ENCODE results near the gene UNCX. TPM values are rescaled to one million over a fixed set of nuclear protein-coding genes. Genes with fewer than 3 reads are reported as not detected.
"Not testable (repeated sequence)": the region's sequence is repeated elsewhere in the genome, so short reads cannot be mapped to it uniquely, and the experiment has no call there.

Gene UNCX
- total and polyA plus RNA-seq, 3 donors from 2014 or later, result 0.24 TPM; not detected in 2

DNA sequence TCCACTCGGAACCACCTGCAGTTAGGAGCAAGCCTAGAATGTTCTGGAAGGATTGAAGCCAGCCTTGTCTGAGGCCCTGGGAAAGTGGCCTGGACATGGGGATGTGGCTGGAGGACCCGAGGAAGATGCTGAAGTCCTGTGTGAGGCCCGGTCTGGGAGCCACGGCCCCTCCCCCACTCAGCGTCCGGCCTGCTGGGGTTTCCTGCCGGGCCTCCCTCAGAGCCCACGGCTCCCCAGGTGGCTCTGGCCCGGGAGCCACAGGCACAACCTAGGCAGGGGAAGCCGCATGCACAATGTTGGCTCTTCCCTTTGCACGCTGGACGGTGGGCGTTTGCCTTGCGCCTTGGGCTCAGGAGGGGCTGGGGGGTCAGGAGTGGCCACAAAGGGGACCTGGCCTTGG lies 39.0 kb downstream of the UNCX start:
- intact Hi-C loops (cut with DNase I; ENCODE audit: low total_unique reads), result no loop called here
- no peak for DNase-seq
- WGBS, 2 donors, result 80 to 84% methylated on average over 7 to 14 of the region's 14 CpGs
- Histone ChIP-seq H3K27ac (no peak overlapping the region), H3K4me3 (no peak overlapping the region), H3K27me3 (no peaks in the 10 kb centered on the region), H3K4me1 (no peaks in the 10 kb centered on the region), H3K9me3 (no peaks in the 10 kb centered on the region), H3K36me3 (ENCODE audit: low read depth, missing control alignments) (no peaks in the 10 kb centered on the region)
- TF ChIP-seq POLR2A (IDR thresholded peaks at IDR 0.05), result no peak
- TF ChIP-seq, protein P1, sequence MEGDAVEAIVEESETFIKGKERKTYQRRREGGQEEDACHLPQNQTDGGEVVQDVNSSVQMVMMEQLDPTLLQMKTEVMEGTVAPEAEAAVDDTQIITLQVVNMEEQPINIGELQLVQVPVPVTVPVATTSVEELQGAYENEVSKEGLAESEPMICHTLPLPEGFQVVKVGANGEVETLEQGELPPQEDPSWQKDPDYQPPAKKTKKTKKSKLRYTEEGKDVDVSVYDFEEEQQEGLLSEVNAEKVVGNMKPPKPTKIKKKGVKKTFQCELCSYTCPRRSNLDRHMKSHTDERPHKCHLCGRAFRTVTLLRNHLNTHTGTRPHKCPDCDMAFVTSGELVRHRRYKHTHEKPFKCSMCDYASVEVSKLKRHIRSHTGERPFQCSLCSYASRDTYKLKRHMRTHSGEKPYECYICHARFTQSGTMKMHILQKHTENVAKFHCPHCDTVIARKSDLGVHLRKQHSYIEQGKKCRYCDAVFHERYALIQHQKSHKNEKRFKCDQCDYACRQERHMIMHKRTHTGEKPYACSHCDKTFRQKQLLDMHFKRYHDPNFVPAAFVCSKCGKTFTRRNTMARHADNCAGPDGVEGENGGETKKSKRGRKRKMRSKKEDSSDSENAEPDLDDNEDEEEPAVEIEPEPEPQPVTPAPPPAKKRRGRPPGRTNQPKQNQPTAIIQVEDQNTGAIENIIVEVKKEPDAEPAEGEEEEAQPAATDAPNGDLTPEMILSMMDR (IDR thresholded peaks at IDR 0.05), result no peak

DNA sequence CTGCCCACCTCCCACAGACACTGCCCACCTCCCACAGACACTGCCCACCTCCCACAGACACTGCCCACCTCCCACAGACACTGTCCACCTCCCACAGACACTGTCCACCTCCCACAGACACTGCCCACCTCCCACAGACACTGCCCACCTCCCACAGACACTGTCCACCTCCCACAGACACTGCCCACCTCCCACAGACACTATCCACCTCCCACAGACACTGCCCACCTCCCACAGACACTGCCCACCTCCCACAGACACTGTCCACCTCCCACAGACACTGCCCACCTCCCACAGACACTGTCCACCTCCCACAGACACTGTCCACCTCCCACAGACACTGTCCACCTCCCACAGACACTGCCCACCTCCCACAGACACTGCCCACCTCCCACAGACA lies 39.5 kb downstream of the UNCX start:
- H3K9me3 ChIP-seq; H3K27me3 ChIP-seq; H3K4me1 ChIP-seq; DNase-seq; intact Hi-C loops (cut with DNase I; ENCODE audit: low total_unique reads); H3K4me3 ChIP-seq; H3K27ac ChIP-seq; H3K36me3 ChIP-seq (ENCODE audit: low read depth, missing control alignments): not testable (repeated sequence)

DNA sequence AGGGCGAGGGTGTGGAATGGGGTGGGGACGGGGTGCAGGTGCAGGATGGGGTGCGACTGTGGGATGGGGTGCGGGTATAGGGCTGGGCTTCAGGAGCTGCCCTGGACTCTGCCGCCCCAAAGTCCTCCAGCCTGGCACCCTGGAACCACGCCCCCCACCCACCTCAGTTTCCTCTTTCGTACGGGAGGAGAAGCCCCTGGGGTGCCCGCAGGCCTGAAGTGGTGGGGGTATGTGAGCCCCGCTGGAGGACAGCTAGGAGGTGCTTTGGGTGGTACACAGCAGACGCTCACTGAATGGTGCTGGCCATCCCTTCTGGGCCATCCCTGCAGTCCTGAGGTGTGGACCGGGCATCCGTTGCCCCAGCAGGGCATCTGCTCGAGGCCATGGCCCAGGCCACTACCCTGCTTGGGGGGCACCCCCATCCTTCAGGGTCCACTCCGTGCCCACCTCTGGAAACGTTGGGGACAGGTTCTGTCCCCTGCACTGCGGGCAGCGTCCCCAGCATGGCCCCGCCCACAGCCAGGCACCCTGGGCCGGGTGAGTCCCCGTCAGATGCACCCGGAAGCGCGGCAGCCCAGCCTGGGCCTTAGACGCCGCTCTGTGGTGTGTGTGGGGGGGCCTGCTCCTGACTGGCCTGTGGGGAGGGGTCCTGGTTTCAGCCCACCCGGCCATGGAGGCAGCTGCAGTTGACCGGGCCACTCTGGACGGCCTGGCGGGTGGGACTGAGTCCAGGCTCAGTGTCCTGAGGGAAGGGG lies 41.6 kb downstream of the UNCX start:
- no peaks in the 10 kb centered on the region for H3K27me3 ChIP-seq
- DNase-seq, result no peak
- H3K27ac ChIP-seq, result no peak overlapping the region
- no peak overlapping the region for H3K4me3 ChIP-seq
- no peaks in the 10 kb centered on the region for H3K9me3 ChIP-seq
- H3K36me3 ChIP-seq (ENCODE audit: low read depth, missing control alignments), result no peaks in the 10 kb centered on the region
- H3K4me1 ChIP-seq, result no peaks in the 10 kb centered on the region
- 68 to 82% methylated on average over 5 to 25 of the region's 30 CpGs for WGBS, 2 donors
- TF ChIP-seq, protein P1 (IDR thresholded peaks at IDR 0.05), result no peak
- TF ChIP-seq POLR2A (IDR thresholded peaks at IDR 0.05), result no peak
- intact Hi-C loops (cut with DNase I; ENCODE audit: low total_unique reads), result no loop called here

DNA sequence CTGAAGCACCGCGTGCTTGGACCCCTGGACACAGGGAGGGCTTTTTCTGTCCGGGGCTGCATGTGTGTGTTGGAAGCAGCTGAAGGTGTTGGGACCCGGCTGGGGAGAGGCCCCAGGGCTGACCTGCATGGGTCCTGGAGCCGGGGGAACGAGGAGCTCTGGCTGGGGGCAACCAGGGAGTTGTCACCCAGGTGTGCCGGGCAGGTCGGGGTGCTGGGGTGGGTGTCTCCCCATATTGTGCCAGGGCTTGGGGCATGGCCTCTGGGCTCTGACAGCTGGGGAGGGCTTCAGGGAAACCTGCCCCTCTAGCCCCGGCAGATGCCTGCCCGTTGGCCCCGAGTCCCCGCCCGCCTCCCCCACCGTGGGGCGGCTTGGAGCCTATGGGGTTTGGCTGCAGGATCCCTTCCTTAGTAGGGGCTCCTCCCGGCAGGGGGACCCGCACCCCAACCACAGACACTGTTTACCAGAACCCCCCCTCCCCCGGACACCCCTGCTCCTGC lies 42.3 kb downstream of the UNCX start:
- WGBS, 2 donors, result 74 to 80% methylated on average over 2 to 17 of the region's 18 CpGs
- no peak overlapping the region for H3K4me3 ChIP-seq
- H3K4me1 ChIP-seq, result no peaks in the 10 kb centered on the region
- intact Hi-C loops (cut with DNase I; ENCODE audit: low total_unique reads), result no loop called here
- DNase-seq, result no peak
- no peaks in the 10 kb centered on the region for H3K9me3 ChIP-seq
- H3K27ac ChIP-seq, result no peak overlapping the region
- no peak for TF ChIP-seq POLR2A (IDR thresholded peaks at IDR 0.05)
- TF ChIP-seq, protein P1 (IDR thresholded peaks at IDR 0.05), result no peak
- H3K27me3 ChIP-seq, result no peaks in the 10 kb centered on the region
- H3K36me3 ChIP-seq (ENCODE audit: low read depth, missing control alignments), result no peaks in the 10 kb centered on the region

DNA sequence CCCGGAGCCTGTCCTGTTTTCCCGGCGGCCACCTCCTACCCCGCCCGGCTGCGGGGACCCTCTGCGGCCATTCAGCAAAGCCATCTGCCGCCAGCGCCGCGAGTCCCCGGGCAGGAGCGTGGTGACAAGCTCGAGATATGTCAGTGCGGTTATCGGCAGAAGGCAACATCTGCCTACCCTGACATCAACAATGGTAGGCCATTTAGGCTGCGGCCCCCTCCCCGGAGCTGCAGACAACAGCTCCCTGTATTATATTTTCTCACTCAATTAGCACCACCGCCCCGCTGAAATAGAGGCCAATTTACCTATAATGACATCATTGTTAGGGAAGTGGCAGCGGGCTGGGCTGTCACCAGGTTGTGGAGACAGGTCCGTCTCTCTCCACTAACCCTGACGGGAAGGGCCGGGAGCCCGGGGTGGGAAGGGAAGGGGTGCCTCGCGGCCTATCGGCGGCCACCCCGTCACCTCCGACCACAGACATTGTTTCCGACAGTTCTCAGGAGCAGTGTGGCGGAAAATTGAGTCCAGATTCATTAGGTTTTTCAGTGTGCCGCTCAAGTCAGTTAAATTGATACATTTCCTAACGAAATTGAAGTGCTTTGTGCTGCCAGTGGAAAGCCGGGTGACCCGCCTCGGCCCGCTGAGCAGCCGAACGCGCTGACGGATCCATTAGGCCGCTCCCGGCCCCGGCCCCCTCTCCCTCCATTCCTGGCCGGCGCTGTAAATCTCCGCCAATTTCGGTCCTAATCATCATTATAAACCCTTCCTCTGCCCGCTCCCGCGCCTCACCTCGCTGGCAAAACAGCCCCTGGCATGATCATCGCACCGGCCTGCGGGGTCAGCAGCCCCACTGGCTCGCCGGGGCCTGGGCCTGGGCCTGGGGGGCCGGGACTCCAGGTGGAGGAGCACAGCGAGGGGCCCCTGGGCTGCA lies 43.0 kb downstream of the UNCX start:
- Histone ChIP-seq H3K9me3 (no peaks in the 10 kb centered on the region), H3K4me3 (no peak overlapping the region), H3K36me3 (ENCODE audit: low read depth, missing control alignments) (no peaks in the 10 kb centered on the region), H3K27me3 (no peaks in the 10 kb centered on the region), H3K4me1 (no peaks in the 10 kb centered on the region), H3K27ac (no peak overlapping the region)
- 52 to 71% methylated on average over 42 to 59 of the region's 61 CpGs for WGBS, 2 donors
- no peak for DNase-seq
- intact Hi-C loops (cut with DNase I; ENCODE audit: low total_unique reads), result no loop called here
- TF ChIP-seq, protein P1 (IDR thresholded peaks at IDR 0.05), result no peak
- TF ChIP-seq POLR2A (IDR thresholded peaks at IDR 0.05), result no peak

Measured in testis (tissue), 3 donors.